ENCODE results near the gene ARHGEF12. TPM values are rescaled to one million over a fixed set of nuclear protein-coding genes. Genes with fewer than 3 reads are reported as not detected.
"Not testable (repeated sequence)": the region's sequence is repeated elsewhere in the genome, so short reads cannot be mapped to it uniquely, and the experiment has no call there.

Gene ARHGEF12
- total RNA-seq, 1 donor from 2014 or later, result 85.6 TPM

DNA sequence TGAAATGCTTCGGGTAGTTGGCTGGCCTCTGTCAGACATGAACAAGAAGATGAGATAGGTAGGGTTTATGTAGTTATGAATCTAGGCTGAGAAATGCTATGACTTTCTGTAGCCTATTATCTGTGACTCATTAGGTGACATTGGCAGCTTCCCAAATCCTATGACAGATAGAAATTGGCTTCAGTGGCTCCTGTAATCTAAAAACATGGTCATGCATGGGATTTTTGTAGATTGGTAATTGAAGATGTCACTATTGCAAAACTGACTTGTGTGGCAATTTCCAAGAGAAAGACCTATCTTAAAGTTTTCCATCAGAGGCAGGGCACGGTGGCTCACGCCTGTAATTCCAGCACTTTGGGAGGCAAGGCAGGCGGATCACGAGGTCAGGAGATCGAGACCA, 145.9 kb downstream of the ARHGEF12 start:
- no peak for DNase-seq (ENCODE audit: low read depth)

DNA sequence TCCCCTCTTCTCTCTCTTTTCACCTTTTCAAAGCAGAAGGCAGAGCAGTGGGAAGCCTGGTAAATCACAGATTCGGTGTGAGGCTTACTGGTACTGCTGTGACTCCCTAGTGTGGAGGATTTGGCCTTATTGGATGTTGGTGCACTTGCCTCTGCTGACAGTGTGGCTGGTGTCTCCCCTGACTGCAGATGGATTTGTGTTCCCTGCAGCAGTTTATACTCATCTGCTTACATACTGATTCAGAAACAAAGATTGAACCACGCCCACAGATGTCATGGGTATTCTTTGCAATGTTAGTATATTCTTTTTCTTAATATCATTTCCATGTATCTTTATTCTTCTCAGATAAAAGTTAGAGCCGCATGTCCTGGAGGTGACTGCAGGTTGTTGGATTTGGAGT, 148.5 kb downstream of the ARHGEF12 start:
- DNase-seq (ENCODE audit: low read depth), result no peak

DNA sequence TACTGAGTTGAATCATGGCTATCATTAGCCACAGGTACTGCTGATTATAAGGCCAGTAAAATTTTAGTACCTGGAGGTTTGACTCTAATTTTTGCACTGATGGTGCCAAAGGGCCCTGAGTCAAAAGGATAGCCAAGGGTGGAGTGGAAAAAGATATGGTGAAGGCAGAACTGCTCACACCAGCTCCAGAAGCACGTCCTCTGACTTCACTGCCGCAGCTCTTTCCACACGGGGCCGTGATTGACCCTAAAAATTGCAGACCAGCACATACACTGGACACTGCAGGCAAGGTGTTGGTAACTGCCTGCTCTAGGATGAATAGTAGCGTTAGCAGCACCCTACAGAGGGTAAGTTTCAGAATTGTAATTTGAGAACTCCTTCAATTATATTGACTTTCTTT, 149.9 kb downstream of the ARHGEF12 start:
- no peak for DNase-seq (ENCODE audit: low read depth)

DNA sequence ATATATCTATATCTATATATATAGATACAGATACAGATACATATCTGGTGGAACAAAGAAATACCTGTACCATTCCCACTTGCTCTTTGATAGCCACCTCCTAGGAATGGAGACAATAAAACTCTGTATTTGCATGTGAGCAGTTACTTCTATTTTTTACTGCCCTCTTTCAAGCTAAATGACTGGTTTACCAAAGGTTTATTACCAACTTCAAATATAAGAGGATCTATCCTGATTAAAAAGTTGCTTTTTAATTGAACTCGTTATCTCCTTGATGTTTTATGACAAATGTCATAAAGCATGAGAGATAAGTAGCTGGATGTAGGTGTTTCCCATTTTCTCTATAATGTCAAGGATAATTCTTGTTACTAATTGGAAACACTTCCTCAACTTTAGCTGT, 153.6 kb downstream of the ARHGEF12 start:
- DNase-seq (ENCODE audit: low read depth), result no peak

DNA sequence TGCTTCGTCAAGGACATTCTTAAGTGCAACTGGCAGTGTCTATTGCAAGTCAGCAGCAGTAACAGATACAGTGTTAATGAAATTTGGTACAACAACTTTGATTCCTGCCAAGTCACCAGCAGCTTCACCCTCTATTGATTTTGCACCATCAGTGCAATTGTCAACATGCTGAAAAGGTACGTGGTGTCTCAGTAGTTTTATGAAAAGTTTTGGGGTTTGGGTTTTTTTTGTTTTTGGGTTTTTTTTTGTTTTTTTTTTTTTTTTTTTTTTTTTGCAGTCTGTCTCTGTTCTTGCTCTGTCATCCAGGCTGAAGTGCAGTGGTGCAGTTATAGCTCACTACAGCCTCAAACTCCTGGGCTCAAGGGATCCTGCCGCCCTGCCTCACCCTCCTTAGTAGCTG, 156.3 kb downstream of the ARHGEF12 start:
- DNase-seq (ENCODE audit: low read depth), result no peak

DNA sequence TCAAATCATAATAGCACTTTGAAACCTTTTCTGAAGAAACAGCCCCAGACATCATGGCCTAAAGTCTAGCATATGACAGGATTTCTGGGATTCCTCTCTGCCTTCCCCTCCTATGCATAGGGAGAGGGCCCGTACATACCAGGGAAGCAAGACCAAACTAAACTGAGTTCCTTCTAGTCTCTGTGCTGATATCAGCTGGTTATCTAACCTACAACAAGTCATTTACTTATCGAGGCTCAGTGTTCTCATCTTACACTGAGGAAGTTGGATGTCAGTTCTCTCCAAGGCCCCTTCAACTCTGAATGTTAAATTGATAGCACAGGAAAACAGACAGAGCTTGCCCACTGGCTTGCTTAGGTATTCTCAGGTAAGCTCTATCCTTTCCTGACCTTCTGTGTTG, 158.4 kb downstream of the ARHGEF12 start:
- no peak for DNase-seq (ENCODE audit: low read depth)

DNA sequence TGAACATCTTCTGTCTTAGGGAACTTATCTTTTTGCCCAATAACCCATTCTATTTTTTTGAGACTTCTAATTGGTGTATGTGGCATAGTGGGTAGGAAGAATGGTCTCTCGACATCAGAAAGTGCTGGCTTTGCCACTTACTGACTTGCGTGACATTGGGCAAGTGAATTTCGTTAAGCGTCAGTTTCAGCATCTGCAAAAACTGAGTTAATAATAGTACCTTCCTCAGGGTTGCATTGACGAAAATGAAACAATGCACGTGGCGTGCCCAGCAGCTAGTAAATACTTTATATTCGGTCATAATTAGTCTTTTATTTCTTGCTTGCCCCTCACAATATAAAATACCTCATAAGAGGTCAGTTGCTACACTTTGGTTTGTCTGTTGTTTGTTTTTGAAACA, 162.9 kb downstream of the ARHGEF12 start:
- DNase-seq (ENCODE audit: low read depth), result no peak

DNA sequence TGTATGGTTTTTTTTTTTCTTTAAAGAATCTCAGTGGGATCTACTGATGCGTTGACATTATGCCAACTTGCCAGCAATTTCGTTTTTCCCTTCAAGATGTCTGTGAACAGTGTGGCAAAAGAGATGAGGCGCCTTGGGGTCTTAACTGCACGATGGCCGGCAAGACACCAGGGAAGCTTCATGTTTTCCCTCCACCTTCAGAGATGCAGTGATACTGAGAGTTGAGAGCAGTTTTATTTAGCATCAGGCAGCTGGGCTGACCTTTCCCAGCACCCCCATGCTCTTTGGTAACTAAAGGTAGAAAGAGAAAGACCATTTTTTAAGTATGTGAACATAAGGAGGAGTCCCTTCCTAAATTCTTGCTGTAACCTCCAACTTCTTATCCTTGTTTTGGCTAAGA, 163.6 kb downstream of the ARHGEF12 start:
- no peak for DNase-seq (ENCODE audit: low read depth)

DNA sequence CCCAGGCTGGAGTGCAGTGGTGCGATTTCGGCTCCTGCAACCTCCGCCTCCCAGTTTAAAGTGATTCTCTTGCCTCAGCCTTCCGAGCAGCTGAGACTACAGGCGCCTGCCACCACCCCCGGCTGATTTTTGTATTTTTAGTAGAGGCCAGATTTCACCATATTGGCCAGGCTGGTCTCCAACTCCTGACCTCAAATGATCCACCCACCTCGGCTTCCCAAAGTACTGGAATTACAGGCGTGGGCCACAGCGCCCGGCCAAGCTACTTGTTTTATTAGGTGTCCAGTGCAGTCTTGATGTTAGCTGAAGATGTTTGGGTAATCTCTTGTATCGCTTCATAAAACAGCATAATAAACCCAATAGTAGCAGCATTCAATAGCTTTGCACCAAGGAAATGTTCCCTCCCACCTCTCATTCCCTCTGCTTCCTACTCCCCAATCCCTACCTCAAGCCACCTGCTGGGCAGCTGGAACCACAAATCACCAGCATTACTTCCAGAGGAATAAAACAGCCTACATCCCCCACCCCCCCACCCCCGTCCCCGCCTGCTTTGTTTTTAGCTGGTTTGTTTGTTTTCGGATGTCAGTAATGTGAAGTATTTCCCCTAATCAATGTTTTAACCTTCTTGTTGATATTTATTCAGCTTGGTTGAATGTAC, 164.3 kb downstream of the ARHGEF12 start:
- DNase-seq (ENCODE audit: low read depth), result peak; percentile 84

DNA sequence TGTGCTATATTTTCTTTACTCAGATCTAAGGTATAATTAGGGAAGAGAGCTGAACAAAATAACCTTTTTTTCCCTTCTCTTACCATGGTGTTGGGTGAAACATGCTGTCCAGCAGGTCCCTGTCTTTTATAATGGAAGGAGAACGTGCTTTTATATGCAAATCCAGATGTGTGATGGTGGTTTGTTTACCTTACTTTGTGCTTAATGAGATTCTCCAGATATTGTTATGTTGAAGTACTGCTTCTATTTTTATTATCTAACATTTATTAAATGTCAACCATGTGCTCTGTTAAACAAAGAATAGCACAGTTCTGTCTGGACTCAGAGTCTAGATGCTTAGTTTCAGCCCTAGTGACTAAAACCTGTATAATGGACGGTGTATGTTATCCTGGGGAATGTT, 165.2 kb downstream of the ARHGEF12 start:
- DNase-seq (ENCODE audit: low read depth), result no peak

DNA sequence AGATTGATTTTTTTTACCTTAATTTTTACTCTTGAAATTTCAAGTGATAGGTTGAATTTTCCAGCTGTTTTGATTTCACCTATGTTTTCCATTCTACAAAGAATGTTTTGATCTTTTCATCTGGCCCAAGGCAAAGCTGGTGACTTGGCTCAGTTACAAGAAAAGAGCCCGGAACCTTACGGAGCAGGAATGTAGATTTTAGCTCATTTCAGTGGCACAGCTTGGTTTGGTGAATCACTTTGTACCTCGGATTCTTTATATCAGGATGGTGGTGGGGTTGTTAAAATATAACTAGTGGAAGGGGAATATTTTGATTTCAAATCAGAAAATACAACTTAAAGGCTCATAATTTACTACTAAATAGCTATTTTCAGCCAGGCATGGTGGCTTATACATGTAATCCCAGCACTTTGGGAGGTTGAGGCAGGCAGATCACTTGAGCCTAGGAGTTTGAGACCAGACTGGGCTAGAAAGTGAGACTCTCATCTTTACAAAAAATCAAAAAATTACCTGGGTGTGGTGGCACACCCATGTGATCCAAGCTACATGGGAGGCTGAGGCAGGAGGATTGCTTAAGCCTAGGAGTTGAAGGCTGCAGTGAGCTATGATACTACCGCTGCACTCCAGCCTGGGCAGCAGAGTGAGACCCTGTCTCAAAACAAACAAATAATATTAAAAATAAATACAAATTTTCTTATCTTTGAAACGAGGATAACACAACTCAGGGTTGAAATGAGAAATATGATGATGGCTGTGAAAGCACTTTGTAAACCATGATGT, 166.0 kb downstream of the ARHGEF12 start:
- DNase-seq (ENCODE audit: low read depth), result no peak

DNA sequence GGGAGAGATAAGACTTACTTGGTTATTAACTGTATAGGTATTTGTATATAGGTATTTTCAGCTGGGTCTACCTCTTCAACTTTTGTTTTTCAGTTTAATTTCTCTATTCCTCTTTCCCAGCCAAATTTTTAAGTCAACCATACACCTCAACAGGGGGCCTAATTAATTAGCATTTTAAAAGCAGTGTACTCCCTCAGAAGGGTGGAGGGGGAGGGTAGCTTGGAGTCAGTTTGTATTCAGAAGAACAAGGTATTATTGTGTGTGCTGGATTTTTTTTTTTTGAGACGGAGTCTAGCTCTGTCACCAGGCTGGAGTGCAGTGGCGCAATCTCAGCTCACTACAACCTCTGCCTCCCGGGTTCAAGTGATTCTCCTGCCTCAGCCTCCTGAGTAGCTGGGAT, 167.3 kb downstream of the ARHGEF12 start:
- DNase-seq (ENCODE audit: low read depth), result not testable (repeated sequence)

DNA sequence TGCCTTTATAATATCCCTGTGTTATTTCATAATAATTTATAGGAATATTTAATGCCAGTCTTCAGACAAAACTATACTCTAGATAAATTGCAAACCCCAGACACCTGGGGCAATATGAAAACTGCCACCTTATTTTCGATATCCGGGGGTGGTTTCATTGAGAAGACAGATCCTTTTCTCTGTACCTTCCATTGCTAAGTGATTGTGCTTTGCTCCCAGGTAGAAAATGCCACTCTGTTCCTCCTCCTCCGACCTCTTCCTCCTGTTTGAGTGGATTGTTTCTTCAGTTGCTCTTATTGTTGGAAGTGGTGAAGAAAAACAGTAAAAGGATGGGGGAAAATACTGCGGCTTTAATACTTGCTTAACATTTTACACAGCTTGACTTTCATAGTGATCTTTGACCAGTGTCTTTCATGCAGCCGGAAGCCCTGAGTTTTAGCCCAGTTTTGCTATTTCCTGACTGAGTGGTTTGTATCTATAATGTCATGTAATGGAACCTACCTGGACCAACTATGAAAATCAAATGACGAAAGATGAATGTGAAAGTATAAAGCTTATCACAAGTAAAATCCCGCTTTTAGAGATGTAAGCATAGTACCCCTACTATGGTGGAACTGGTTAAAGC, 169.7 kb downstream of the ARHGEF12 start:
- no peak for DNase-seq (ENCODE audit: low read depth)

DNA sequence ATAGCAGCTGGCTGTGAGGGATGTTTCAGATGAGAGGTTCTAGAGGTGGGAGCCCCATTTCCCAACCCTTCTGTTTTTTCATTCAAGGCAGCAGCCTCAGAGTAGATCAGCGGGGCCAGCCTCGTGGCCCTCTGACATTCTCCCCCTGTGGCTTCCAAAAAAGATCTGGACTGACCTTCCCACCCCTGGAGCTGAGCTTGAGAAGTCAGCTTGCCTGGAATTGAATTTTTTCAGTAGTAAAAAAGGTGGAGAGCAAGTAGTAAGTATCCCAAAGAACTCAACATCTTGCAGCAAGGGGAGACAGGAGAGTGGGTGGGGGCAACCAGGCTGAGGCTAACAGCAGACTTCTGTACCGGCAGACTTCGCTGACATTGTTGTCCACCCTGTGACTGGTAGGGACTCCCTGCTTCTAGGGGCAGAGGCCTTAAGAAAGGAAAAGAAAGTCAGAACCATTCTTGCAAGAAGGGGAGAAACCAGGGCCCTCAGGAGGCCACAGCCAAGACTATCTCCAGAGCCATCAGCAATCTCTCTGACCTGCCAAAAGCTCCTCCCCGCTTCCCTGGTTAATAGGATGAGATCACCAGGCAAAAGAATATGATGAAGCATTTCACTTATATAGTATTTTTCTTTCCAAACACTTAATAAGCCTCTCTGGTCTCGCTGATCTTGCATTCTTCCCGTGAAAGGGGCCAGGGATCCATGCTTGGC, 173.3 kb downstream of the ARHGEF12 start:
- no peak for DNase-seq (ENCODE audit: low read depth)

DNA sequence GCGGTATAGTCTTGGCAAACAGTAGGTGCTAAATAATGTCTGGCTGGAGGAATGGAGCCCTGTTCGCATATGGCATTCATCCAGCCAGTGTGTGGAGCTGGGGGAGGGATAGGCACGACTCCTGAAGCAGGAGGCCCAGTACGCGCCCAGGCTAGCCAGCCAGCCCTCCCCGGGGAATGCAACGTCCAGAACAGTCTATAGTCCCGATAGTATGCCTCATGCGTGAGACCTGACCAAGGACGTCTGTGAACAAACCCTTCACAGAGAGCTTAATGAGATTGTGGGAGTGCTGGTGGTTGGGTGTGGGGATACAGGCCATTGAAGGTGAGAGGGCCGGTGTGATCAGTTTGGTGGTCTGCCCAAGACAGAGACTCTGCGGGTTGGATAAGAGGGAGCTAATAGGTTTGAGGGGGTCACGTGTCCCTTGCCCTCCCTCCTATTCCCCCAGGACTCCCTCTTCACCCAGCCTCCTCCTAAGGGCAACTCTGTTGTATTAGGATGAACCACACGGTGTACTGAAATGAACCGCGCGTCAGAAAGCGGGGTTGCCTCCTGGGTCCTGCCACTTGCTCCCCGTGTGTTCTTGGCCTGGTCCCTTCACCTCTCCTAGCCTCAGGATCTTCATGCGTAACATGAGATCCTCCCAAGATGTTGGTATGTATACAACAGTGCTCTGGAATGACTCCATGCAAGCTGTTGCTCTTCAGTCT, 174.3 kb downstream of the ARHGEF12 start:
- DNase-seq (ENCODE audit: low read depth), result no peak

DNA sequence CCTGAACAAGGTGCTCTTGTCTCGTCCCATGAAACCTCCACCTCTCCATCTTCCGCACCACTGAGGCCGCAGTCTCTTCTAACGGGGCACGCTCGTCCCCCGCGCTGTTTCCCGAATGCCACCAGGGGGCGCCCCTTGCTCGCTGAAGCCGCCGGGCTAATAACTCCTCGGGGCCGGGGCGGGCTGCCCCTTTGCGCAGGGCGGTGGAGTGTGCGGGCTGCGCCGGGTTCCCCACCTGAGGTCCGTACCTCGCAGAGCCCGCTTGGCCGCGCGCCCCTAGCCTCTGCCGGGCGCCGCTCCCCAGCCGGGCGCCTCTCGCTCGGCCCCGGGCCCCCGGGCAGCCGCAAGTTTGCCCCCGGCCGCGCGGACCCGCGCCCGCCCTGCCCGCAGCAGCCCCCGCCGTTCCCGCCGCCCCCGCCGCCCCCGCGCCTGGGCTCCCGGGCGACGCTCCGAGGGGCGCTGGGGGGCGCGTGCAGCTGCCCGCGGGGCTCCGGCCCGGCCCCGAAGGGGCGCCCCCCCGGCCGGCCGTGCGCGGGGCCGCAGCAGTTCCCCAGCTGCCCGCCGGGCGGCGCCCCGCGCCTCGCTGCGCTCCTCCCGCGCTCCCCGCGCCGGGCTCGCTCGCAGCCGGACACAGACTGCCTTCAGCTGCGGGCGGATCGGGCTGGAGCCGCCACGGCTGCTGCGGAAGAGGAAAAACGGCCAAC, 175.1 kb downstream of the ARHGEF12 start, which contains the start of gene GRIK4:
Gene GRIK4 (plus strand): TSS at position 633 of the 704 bp plus-strand sequence. CDS start 148,571 bp downstream, outside the sequence.
- DNase-seq (ENCODE audit: low read depth), result peak; percentile 83

DNA sequence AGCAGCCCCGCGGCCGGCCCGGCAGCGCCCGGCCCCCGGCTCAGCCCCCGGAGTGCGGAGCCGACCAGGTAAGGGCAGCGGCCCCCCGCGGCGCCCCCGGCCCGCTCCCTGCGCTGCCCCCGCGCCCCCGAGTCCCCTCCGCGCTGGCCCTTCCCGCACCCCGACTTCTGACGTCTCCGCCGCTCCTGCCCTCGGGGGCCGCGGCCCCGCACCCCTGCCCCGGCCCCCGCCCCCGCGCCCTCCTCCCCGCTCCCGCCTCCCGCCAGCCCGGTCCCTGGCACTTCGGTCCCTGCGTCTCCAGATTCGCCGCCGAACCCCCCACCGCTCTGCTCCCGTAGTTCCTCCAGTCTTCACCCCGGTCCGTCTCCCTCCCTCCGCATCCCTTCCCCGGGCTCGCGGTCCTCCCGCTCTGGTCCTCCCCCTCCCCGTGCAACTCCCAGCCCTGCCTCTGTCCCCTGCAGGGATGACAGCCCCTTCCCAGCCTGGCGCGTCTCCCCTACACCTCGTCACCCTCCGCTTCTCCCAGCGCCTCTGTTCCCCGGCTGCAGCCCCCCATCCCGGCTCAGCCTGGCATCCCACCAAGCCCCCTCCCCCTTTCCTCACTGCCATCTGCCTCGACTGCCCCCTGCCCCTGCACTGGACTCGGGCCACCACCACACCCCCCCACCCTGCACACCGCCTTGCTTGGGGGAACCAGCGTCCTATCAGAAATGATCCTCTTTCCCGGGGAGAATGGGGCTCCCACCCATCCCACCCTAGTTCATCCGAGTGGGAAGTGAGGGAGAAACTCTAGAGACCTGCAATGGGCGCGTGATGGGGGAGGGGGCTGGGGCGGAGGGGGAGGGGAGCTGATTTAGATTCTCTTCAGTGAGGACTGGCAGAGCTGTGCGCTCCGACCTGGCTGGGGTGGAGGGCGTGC, 175.9 kb downstream of the ARHGEF12 start:
- DNase-seq (ENCODE audit: low read depth), result no peak

DNA sequence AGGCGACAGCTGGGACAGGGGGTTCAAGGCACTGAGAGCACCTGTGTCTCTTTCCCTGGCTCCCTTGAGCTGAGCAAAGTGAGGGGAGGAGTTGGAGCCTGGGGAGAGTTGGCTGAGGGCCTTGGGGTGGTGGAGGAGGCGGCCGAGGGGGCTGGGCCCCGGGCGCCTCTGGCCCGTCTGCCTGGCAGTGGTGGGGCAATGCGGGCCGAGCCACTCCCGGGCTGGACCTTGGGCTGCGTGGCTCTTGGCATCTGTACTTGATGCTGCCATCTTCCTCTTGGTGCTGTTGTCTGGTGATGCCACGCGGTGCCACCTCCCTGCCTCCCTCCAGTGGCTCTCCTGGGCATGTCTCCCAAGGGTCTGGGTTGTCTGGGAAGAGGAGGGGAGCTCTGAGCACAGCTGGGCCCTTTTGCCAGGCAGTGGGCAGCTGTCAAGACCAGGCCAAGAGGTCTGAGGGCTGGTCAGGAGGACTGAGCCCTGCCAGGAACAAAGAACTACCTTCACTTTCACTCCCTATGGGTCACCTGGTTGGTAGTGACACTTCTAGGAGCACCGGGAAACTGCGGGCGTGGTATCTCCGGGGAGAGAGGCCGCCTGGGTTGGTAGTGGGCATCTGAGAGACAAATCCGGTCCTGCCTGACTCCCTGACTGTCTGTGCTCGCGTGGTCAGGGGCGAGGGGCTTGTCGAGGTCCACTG, 176.7 kb downstream of the ARHGEF12 start:
- DNase-seq (ENCODE audit: low read depth), result peak; percentile 53
